ENCODE data around the gene MSI2.

MSI2 gene

DNA sequence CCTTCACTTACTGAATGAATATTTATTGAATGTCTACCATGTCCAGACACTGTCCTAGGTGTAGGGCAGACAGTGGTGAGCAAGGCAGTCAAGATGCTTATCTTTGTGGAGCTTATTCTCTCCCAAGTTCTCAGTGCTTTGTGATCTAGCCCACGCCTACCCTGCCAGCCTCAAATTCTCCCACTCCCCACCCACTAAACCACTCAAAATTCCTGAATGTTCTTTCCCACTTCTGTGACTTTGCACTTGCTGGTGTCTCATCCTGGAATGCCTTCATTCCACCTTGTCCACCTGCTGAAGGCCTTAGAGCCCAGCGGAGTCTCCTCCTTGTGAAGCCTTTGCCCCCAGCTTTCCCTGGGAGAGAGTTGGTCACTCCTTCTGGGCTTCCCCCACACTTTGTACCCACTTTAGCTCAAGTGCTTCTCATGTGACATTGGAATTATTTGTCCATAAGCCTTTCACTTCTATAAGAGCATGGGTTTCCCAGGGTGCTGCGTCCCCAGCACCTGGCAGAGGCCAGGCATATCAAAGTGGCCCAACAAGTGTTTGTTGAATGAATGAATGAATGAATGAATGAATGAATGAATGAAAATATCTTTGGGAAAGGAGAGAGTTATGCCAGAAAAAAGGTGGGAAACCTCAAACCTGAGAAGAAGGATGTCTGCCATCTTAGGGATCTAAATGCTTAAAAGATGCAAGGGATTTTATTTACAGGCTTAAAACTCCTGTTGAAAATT lies 465.8 kb downstream of the MSI2 start:
- Histone ChIP-seq H3K27me3 (ENCODE audit: low read depth, low read length) (no peaks in the 10 kb centered on the region), H3K36me3 (ENCODE audit: control insufficient read depth in 1 of 2, insufficient read depth in 2 of 2, low read length in 2 of 2) (no peaks in the 10 kb centered on the region), H3K9me3 (ENCODE audit: control insufficient read depth in 1 of 2, low read length in 2 of 2) (no peaks in the 10 kb centered on the region), H3K4me1 (ENCODE audit: control insufficient read depth in 1 of 2, insufficient read depth in 2 of 2, low read length in 2 of 2) (no peaks in the 10 kb centered on the region), H3K27ac (ENCODE audit: low read length) (no peak overlapping the region), H3K4me3 (ENCODE audit: low read depth in 1 of 2, low read length in 2 of 2) (no peak overlapping the region)

DNA sequence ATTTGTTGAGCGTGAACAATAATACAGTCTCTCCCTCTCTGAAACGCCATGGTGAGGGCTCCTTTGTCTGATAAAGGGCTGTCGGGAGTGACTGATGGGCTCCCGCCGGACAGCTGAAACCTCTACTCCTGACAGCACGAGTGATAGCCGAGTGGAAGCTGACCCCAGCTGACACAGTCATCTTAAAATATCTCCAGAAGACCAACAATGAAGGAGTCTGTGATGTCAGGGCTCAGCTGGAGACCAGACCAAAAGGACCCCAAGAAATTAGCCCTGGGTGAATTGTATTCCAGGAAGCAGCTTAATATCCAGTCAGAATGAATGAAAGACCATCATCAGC lies 466.4 kb downstream of the MSI2 start:
- Histone ChIP-seq H3K27me3 (ENCODE audit: low read depth, low read length) (no peaks in the 10 kb centered on the region), H3K27ac (ENCODE audit: low read length) (no peak overlapping the region), H3K36me3 (ENCODE audit: control insufficient read depth in 1 of 2, insufficient read depth in 2 of 2, low read length in 2 of 2) (no peaks in the 10 kb centered on the region), H3K4me1 (ENCODE audit: control insufficient read depth in 1 of 2, insufficient read depth in 2 of 2, low read length in 2 of 2) (no peaks in the 10 kb centered on the region), H3K4me3 (ENCODE audit: low read depth in 1 of 2, low read length in 2 of 2) (no peak overlapping the region), H3K9me3 (ENCODE audit: control insufficient read depth in 1 of 2, low read length in 2 of 2) (no peaks in the 10 kb centered on the region)

DNA sequence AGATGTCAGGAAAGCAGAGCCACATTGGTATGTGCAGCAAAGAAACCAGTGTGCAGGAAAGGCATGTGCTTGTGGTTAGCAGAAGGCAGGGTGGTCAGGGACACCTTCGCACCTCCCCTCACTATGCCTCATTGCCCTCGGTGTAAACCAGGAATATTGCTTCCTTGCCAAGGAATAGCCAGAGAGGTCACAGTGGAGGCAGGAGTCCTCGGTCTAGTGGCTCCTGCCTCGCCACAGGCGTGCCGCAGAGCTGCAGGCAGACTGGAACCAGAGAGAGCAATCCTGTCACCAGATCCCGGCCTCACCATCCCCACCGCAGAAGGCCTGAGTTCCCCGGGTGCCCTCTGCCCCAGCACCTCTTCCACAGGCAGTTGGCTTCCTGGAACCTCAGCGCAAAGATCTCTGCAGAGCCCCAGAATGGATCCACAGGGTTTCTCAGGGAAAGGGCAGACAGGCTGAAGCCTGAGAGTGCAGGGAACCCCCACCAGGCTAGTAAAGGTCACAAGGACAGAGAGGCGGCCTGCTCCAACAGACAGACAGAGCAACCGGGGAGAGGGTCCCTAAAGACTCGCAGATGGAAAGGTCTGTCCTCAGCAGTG lies 467.2 kb downstream of the MSI2 start:
- no peak overlapping the region for H3K4me3 ChIP-seq (ENCODE audit: low read depth in 1 of 2, low read length in 2 of 2)
- no peaks in the 10 kb centered on the region for H3K9me3 ChIP-seq (ENCODE audit: control insufficient read depth in 1 of 2, low read length in 2 of 2)
- H3K4me1 ChIP-seq (ENCODE audit: control insufficient read depth in 1 of 2, insufficient read depth in 2 of 2, low read length in 2 of 2) = no peaks in the 10 kb centered on the region
- no peaks in the 10 kb centered on the region for H3K36me3 ChIP-seq (ENCODE audit: control insufficient read depth in 1 of 2, insufficient read depth in 2 of 2, low read length in 2 of 2)
- H3K27ac ChIP-seq (ENCODE audit: low read length) = no peak overlapping the region
- H3K27me3 ChIP-seq (ENCODE audit: low read depth, low read length) = no peaks in the 10 kb centered on the region

DNA sequence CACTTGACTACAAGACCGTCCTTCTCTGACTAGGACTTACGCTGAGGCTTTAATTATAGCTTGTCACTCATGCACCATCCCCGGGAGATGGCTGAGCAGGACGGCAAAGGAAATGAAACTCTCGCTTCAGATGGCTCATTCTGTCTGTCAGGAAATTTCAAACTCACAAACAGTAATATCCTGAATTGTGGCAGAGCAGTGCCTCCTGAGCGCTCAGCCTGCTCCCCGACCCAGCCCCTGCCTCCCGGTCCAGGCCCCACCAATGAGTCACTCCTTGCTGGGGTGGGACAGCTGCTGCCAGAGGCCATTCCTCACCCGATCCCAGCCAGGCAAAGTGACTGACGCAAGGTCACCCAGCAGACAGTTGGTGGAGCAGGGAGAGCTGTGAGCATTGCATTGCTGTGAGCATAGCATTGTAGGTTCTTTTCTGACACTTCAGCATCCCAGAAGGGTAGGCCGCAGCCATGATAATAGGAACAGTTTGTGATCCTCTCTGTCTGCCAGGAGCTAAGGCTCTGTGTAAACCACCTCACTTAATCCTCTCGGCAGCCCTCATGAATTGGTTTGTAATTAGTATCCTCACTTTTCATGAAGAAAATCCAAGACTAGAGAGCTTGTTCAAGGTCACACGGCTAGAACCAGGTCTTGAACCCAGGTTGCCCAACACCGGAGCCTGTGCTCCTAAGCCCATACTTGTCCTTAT lies 467.9 kb downstream of the MSI2 start:
- Histone ChIP-seq H3K27me3 (ENCODE audit: low read depth, low read length) (no peaks in the 10 kb centered on the region), H3K36me3 (ENCODE audit: control insufficient read depth in 1 of 2, insufficient read depth in 2 of 2, low read length in 2 of 2) (no peaks in the 10 kb centered on the region), H3K27ac (ENCODE audit: low read length) (no peak overlapping the region), H3K4me3 (ENCODE audit: low read depth in 1 of 2, low read length in 2 of 2) (no peak overlapping the region), H3K4me1 (ENCODE audit: control insufficient read depth in 1 of 2, insufficient read depth in 2 of 2, low read length in 2 of 2) (no peaks in the 10 kb centered on the region), H3K9me3 (ENCODE audit: control insufficient read depth in 1 of 2, low read length in 2 of 2) (no peaks in the 10 kb centered on the region)

DNA sequence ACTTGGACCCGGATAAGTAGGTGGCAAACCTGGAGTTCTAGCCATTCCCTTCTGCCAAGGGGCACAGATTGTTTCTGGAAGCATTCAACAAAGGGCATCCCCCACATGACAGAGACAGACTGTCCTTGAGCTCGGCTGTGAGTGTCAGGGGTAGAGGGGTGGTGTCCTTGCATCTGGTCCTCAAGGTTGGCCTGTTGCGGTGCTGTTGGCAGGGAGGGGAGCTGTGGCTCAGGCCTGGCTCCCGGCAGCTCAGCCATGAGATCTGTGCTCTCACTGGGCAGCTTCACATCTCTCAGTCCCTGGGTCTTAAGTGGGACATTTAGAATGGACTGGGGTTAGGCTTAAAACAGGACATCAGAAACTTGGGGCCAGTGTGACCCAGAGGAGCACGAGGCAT lies 468.4 kb downstream of the MSI2 start:
- no peak overlapping the region for H3K27ac ChIP-seq (ENCODE audit: low read length)
- H3K36me3 ChIP-seq (ENCODE audit: control insufficient read depth in 1 of 2, insufficient read depth in 2 of 2, low read length in 2 of 2) = no peaks in the 10 kb centered on the region
- no peaks in the 10 kb centered on the region for H3K4me1 ChIP-seq (ENCODE audit: control insufficient read depth in 1 of 2, insufficient read depth in 2 of 2, low read length in 2 of 2)
- no peaks in the 10 kb centered on the region for H3K27me3 ChIP-seq (ENCODE audit: low read depth, low read length)
- H3K4me3 ChIP-seq (ENCODE audit: low read depth in 1 of 2, low read length in 2 of 2) = no peak overlapping the region
- no peaks in the 10 kb centered on the region for H3K9me3 ChIP-seq (ENCODE audit: control insufficient read depth in 1 of 2, low read length in 2 of 2)

DNA sequence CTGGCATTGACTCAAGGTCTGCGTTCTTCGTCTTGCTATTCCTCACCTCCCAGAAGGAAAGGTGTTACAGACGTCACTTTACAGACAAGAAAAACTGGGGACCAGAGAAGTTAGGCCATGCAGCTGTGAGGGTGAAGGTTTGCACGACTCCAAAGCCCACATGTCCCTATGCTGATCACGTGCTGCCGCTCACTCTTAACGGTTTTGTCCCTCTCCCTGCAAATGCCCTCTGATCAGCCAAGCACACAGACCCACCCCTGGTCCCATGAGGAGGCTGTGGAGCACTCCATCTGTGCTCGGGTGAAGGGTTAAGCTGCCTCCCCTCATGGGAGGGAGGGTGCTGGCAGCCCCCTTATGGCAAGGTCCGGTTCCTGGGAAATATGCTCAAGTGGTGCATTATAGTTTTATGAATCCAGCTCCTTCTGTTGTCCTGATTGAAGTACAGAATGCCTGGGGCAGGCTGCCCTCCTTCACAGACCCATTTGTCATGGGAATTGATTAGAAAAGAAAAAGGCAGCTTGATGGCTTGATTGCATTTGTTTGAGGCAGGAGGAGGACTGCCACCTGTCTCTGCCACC lies 470.0 kb downstream of the MSI2 start:
- H3K27ac ChIP-seq (ENCODE audit: low read length) = no peak overlapping the region

DNA sequence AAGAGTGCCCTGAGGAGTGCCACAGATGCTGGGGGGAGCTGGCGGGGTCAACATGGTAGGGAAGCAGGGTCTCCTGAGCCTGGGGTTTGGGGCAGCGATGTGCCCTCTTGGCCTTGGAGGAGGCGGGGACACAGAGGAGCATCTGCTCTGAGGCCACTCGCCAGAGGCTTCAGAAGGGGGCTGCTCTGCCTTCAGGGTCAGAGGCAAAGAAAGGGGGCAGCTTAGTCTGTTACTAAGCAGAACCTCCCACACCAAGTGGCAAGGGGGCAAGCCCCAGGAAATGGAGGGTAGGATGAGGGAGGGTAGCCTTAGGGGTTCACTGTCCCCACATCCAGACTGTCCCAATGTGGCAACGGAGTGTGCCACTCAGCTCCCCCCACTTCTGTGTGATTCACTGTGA lies 470.5 kb downstream of the MSI2 start:
- Histone ChIP-seq H3K4me3 (ENCODE audit: low read depth in 1 of 2, low read length in 2 of 2) (no peak overlapping the region), H3K36me3 (ENCODE audit: control insufficient read depth in 1 of 2, insufficient read depth in 2 of 2, low read length in 2 of 2) (no peaks in the 10 kb centered on the region), H3K9me3 (ENCODE audit: control insufficient read depth in 1 of 2, low read length in 2 of 2) (no peaks in the 10 kb centered on the region), H3K27me3 (ENCODE audit: low read depth, low read length) (no peaks in the 10 kb centered on the region), H3K4me1 (ENCODE audit: control insufficient read depth in 1 of 2, insufficient read depth in 2 of 2, low read length in 2 of 2) (no peaks in the 10 kb centered on the region), H3K27ac (ENCODE audit: low read length) (no peak overlapping the region)

More for the DNA sequence above, 470.0 kb downstream of the MSI2 start:
- no peaks in the 10 kb centered on the region for H3K36me3 ChIP-seq (ENCODE audit: control insufficient read depth in 1 of 2, insufficient read depth in 2 of 2, low read length in 2 of 2)
- no peaks in the 10 kb centered on the region for H3K9me3 ChIP-seq (ENCODE audit: control insufficient read depth in 1 of 2, low read length in 2 of 2)
- no peaks in the 10 kb centered on the region for H3K27me3 ChIP-seq (ENCODE audit: low read depth, low read length)
- H3K4me3 ChIP-seq (ENCODE audit: low read depth in 1 of 2, low read length in 2 of 2) = no peak overlapping the region
- no peaks in the 10 kb centered on the region for H3K4me1 ChIP-seq (ENCODE audit: control insufficient read depth in 1 of 2, insufficient read depth in 2 of 2, low read length in 2 of 2)

DNA sequence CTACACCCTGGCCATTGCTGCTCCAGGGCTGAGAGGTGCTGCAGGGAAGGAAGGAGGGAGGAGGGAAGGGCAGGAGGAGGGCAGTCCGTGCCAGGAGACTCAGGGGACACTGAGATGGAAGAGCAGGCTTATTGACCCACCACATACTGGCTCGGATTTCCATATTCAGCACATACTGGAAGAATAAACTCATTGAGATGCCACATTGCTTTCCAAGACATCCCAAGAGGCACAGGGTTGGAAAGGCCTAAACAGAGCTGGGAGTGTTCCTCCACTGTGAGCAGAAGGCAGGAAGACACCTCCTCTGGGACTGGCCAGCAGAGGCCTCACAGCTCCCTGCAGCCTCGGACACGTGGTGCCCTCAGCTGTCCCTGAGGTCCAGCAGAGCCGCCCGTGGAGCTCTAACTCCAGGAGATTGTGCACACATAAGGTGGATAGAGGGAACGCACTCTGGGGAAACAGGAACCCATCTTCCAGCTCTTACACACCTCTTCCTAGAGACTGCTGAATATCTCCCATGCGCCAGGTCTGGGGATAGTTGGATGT lies 471.4 kb downstream of the MSI2 start:
- Histone ChIP-seq H3K4me1 (ENCODE audit: control insufficient read depth in 1 of 2, insufficient read depth in 2 of 2, low read length in 2 of 2) (no peaks in the 10 kb centered on the region), H3K36me3 (ENCODE audit: control insufficient read depth in 1 of 2, insufficient read depth in 2 of 2, low read length in 2 of 2) (no peaks in the 10 kb centered on the region), H3K27me3 (ENCODE audit: low read depth, low read length) (no peaks in the 10 kb centered on the region), H3K27ac (ENCODE audit: low read length) (no peak overlapping the region), H3K9me3 (ENCODE audit: control insufficient read depth in 1 of 2, low read length in 2 of 2) (no peaks in the 10 kb centered on the region), H3K4me3 (ENCODE audit: low read depth in 1 of 2, low read length in 2 of 2) (no peak overlapping the region)

DNA sequence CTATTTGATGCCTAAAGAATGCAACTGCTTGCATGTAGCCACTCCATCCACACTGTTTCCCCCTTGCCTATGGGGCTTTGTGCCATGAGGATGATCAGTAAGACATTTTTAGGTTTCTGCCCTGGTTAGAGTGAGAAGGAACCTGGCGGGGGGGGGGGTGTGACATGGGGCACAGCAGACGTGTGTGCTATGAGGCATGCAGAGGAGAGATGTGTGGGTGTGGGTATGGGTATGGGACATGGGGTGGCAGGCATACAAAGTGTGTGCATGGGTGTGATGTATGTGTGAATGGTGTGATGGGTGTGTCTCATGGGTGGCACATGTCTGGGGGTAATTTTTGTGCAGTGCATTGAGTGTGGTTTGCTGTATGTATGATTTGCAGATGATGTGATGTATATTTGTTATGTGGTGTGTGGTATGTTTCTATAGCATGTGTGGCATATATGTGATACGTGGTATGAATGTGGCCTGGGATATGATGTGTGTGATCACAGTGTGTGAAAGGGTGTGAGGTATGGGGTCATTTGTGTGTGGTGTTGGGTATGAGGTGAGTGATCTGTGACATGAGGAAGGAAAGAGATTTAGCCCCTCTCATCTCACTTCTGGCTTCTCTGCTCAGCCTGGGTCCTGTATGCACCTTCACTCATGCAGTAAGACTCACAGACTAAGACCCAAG lies 473.8 kb downstream of the MSI2 start:
- Histone ChIP-seq H3K4me1 (ENCODE audit: control insufficient read depth in 1 of 2, insufficient read depth in 2 of 2, low read length in 2 of 2) (no peaks in the 10 kb centered on the region), H3K4me3 (ENCODE audit: low read depth in 1 of 2, low read length in 2 of 2) (no peak overlapping the region), H3K36me3 (ENCODE audit: control insufficient read depth in 1 of 2, insufficient read depth in 2 of 2, low read length in 2 of 2) (no peaks in the 10 kb centered on the region), H3K27ac (ENCODE audit: low read length) (no peak overlapping the region), H3K9me3 (ENCODE audit: control insufficient read depth in 1 of 2, low read length in 2 of 2) (no peaks in the 10 kb centered on the region), H3K27me3 (ENCODE audit: low read depth, low read length) (no peaks in the 10 kb centered on the region)

DNA sequence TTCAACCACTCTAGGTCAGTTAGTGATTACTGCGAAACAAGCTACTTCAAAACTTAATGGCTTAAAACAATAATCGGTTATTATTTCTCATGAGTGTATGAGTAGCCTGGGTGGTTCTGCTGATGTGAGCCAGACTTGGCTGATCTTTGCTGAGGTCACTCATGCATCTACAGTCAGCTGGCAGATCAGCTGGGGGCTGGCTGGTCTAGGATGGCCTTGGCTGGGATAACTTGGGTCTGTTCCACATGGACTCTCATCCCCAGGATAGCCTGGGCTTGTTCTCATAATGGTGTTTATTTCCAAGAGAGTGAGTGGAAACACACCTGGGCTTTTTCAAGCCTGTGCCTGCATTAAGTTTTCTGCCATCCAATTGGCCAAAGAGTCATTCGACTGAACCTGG lies 475.7 kb downstream of the MSI2 start:
- H3K4me1 ChIP-seq (ENCODE audit: control insufficient read depth in 1 of 2, insufficient read depth in 2 of 2, low read length in 2 of 2) = no peaks in the 10 kb centered on the region
- H3K36me3 ChIP-seq (ENCODE audit: control insufficient read depth in 1 of 2, insufficient read depth in 2 of 2, low read length in 2 of 2) = no peaks in the 10 kb centered on the region
- H3K9me3 ChIP-seq (ENCODE audit: control insufficient read depth in 1 of 2, low read length in 2 of 2) = no peaks in the 10 kb centered on the region
- H3K27ac ChIP-seq (ENCODE audit: low read length) = no peak overlapping the region
- H3K27me3 ChIP-seq (ENCODE audit: low read depth, low read length) = no peaks in the 10 kb centered on the region
- no peak overlapping the region for H3K4me3 ChIP-seq (ENCODE audit: low read depth in 1 of 2, low read length in 2 of 2)

DNA sequence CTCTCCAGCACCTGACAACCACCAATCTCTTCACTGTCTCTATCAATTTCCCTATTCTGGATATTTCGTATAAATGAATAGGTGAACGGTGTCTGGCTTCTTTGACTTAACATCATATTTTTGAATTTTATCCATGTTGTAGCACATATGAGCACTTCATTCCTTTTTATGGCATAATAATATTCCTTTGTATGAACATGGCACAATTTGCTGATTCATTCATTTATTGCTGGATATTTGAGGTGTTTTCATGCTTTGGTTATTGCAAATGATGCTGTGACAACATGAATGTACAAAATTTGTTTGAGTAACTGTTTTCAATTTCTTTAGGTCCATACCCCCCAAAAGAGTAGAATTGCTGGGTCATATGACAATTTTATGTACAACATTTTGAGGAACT lies 476.8 kb downstream of the MSI2 start:
- Histone ChIP-seq H3K27ac (ENCODE audit: low read length) (no peak overlapping the region), H3K36me3 (ENCODE audit: control insufficient read depth in 1 of 2, insufficient read depth in 2 of 2, low read length in 2 of 2) (no peaks in the 10 kb centered on the region), H3K9me3 (ENCODE audit: control insufficient read depth in 1 of 2, low read length in 2 of 2) (no peaks in the 10 kb centered on the region), H3K4me3 (ENCODE audit: low read depth in 1 of 2, low read length in 2 of 2) (no peak overlapping the region), H3K27me3 (ENCODE audit: low read depth, low read length) (no peaks in the 10 kb centered on the region), H3K4me1 (ENCODE audit: control insufficient read depth in 1 of 2, insufficient read depth in 2 of 2, low read length in 2 of 2) (no peaks in the 10 kb centered on the region)

Measured in muscle layer of duodenum (tissue), 2 donors.